Measurements from ENCODE around the gene ATP9B.

DNA sequence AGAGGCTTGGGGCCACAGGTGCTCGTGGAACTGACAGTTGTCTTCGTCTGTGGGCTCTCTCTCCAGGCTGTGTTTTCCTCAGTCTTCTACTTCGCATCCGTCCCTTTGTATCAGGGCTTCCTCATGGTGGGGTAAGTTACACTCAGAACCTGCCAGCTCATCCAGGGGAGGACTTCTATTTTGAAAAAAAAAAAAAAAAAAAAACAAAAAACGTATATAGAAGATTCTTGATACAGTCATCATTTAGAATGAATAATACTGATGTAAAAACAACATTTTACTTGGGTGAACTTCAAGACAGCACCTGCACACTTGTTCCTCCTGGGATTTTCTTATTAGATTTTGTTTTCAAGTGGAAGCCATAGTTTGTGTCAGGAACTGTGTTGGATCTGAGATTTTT is 278.9 kb downstream of the ATP9B start:
- TF ChIP-seq, protein P1, sequence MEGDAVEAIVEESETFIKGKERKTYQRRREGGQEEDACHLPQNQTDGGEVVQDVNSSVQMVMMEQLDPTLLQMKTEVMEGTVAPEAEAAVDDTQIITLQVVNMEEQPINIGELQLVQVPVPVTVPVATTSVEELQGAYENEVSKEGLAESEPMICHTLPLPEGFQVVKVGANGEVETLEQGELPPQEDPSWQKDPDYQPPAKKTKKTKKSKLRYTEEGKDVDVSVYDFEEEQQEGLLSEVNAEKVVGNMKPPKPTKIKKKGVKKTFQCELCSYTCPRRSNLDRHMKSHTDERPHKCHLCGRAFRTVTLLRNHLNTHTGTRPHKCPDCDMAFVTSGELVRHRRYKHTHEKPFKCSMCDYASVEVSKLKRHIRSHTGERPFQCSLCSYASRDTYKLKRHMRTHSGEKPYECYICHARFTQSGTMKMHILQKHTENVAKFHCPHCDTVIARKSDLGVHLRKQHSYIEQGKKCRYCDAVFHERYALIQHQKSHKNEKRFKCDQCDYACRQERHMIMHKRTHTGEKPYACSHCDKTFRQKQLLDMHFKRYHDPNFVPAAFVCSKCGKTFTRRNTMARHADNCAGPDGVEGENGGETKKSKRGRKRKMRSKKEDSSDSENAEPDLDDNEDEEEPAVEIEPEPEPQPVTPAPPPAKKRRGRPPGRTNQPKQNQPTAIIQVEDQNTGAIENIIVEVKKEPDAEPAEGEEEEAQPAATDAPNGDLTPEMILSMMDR (conservative IDR thresholded peaks at IDR 0.05 in 1 of 2, IDR thresholded peaks at IDR 0.05 in 1 of 2; ENCODE audit: extremely low read depth in 1 of 2, insufficient read depth in 1 of 2, low read depth in 1 of 2, low read length in 2 of 2), result no peak
- TF ChIP-seq EZH2 (IDR thresholded peaks at IDR 0.05; ENCODE audit: borderline replicate concordance, low read length), result no peak
